Gastrocnemius medialis (tissue), 4 donors: ENCODE results near the gene LINC00237. TPM values are rescaled to one million over a fixed set of nuclear protein-coding genes. Genes with fewer than 3 reads are reported as not detected.

Source experiments
- ATAC-seq, 2 donors: fragments of 150-250 bp; one replicate each; pipeline ENCODE4 v1.9.1; 2016
- DNase-seq, 2 donors: peaks; one replicate each; pipeline ENCODE4 v3.0.0-alpha.2; 2019
- H3K27ac ChIP-seq, 4 donors: fragments of 200-600 bp; sonication (generic); 1 replicate in 1 of 4; 2 replicates in 3 of 4; pipeline ENCODE4 v1.5.1; 2016 to 2018; ENCODE audit warnings: mild to moderate bottlenecking in 2 of 4, moderate library complexity in 1 of 4
- H3K27me3 ChIP-seq, 3 donors: fragments of 200-600 bp; sonication (generic) in 2 of 3; 1 replicate in 1 of 3; 2 replicates in 2 of 3; pipeline versions ENCODE4 v1.5.1 to v1.6.0; 2016 to 2019; ENCODE audit warnings: mild to moderate bottlenecking in 1 of 3, moderate library complexity in 1 of 3
- H3K36me3 ChIP-seq, 2 donors: fragments of 200-600 bp; sonication (generic) in 1 of 2; one replicate each; pipeline ENCODE4 v1.5.1; 2017 to 2018
- H3K4me1 ChIP-seq, 2 donors: fragments of 200-600 bp; sonication (generic) in 1 of 2; one replicate each; pipeline ENCODE4 v1.5.1; 2016 to 2017; ENCODE audit warnings: mild to moderate bottlenecking in 2 of 2
- H3K4me3 ChIP-seq, 4 donors: fragments of 200-600 bp; sonication (generic) in 3 of 4; 1 replicate in 1 of 4; 2 replicates in 3 of 4; pipeline ENCODE4 v1.5.1; 2016 to 2019; ENCODE audit warnings: mild to moderate bottlenecking in 2 of 4
- H3K9me3 ChIP-seq, 3 donors: fragments of 200-600 bp; sonication (generic) in 2 of 3; 1 replicate in 1 of 3; 2 replicates in 2 of 3; pipeline ENCODE4 v1.5.1; 2016 to 2019
- CTCF ChIP-seq, 5 experiments: fragments of 450-650 bp in 3 of 5; fragments of 200-600 bp in 2 of 5; sonication (generic) in 2 of 5; IDR thresholded peaks in 4 of 5; conservative IDR thresholded peaks in 1 of 5; 1 replicate in 4 of 5; 2 replicates in 1 of 5; pipeline ENCODE4 v1.5.1; 2016 to 2019; ENCODE audit warnings: antibody characterized with exemption in 5 of 5, mild to moderate bottlenecking in 3 of 5, moderate library complexity in 3 of 5
- POLR2A ChIP-seq, 2 donors: fragments of 450-650 bp; IDR thresholded peaks; one replicate each; pipeline ENCODE4 v1.6.1; 2017; ENCODE audit warnings: antibody characterized with exemption in 2 of 2, mild to moderate bottlenecking in 2 of 2, moderate library complexity in 2 of 2
- in situ Hi-C, 4 donors: fragments of 200-750 bp; cut with MboI; loops; one replicate each; pipeline versions ENCODE4 v1.15.0 to v1.8.0; 2017; ENCODE audit warnings: low sequenced_read_pairs in 4 of 4
- intact Hi-C: fragments of 100-400 bp; cut with DNase I; formaldehyde crosslinking; loops from one replicate; pipeline ENCODE4 v1.15.1; 2023; ENCODE audit warnings: low total_unique reads
- total RNA-seq, 4 donors: library from RNA; depleted of rRNA; stranded (reverse); fragments of >200 nt; gene quantifications; one replicate each; pipeline versions ENCODE4 v1.1.0 to v1.2.3, GENCODE V29; 2016

The LINC00237 gene
- total RNA-seq, 4 donors from 2014 or later = not detected

GRCh38 chr20:21129861-21130260 is 23.7 kb upstream of the LINC00237 start:
- Histone ChIP-seq H3K4me1 (peaks cover 13 to 25% of the 10 kb centered on the region in 2 donors), H3K36me3 (peaks cover 0 to 12% of the 10 kb centered on the region in 2 donors), H3K4me3 (no peak overlapping the region), H3K27ac (no peak overlapping the region), H3K9me3 (no peaks in the 10 kb centered on the region), H3K27me3 (no peaks in the 10 kb centered on the region)
- intact Hi-C loops (loop anchor here (5.0 kb wide), 2 partner anchors 52 to 172 kb away; partner anchors contain the start of gene XRN2), in situ Hi-C loops (loop anchor here in 1 of 4 donors (25.0 kb wide), 1 partner anchor 418 kb away; the partner anchor contains the start of gene RALGAPA2)
- ATAC-seq = no peak
- TF ChIP-seq POLR2A (IDR thresholded peaks at IDR 0.05) (no peak), CTCF (IDR thresholded peaks at IDR 0.05 in 4 of 5, conservative IDR thresholded peaks at IDR 0.05 in 1 of 5) (no peak)
- no peak for DNase-seq

GRCh38 chr20:21127201-21127981 is 21.2 kb upstream of the LINC00237 start:
- Histone ChIP-seq H3K4me1 (peaks cover 7 to 19% of the 10 kb centered on the region in 2 donors), H3K27me3 (no peaks in the 10 kb centered on the region), H3K4me3 (peak overlapping the region in 2 of 4 donors; percentile 94 to 100), H3K9me3 (no peaks in the 10 kb centered on the region), H3K36me3 (peaks cover 0 to 12% of the 10 kb centered on the region in 2 donors), H3K27ac (peak overlapping the region; percentile 91 to 98 (median 95))
- intact Hi-C loops = loop anchor here (5.0 kb wide), 2 partner anchors 55 to 175 kb away; partner anchors contain the start of gene XRN2
- ATAC-seq = no peak
- TF ChIP-seq CTCF (IDR thresholded peaks at IDR 0.05 in 4 of 5, conservative IDR thresholded peaks at IDR 0.05 in 1 of 5) (no peak), POLR2A (IDR thresholded peaks at IDR 0.05) (no peak)
- DNase-seq = no peak
- in situ Hi-C loops = loop anchor here in 1 of 4 donors (25.0 kb wide), 1 partner anchor 415 kb away; the partner anchor contains the start of gene RALGAPA2

GRCh38 chr20:21126581-21126870 is 20.4 kb upstream of the LINC00237 start:
- no peak for TF ChIP-seq CTCF (IDR thresholded peaks at IDR 0.05 in 4 of 5, conservative IDR thresholded peaks at IDR 0.05 in 1 of 5)
- TF ChIP-seq POLR2A (IDR thresholded peaks at IDR 0.05) = no peak
- Histone ChIP-seq H3K27ac (peak overlapping the region; percentile 91 to 98 (median 95)), H3K36me3 (peaks cover 0 to 6% of the 10 kb centered on the region in 2 donors), H3K27me3 (no peaks in the 10 kb centered on the region), H3K4me1 (peaks cover 7 to 17% of the 10 kb centered on the region in 2 donors), H3K9me3 (no peaks in the 10 kb centered on the region), H3K4me3 (peak overlapping the region; percentile 94 to 100 (median 96))
- in situ Hi-C loops (loop anchor here in 1 of 4 donors (25.0 kb wide), 1 partner anchor 414 kb away; the partner anchor contains the start of gene RALGAPA2), intact Hi-C loops (loop anchor here (5.0 kb wide), 2 partner anchors 56 to 176 kb away; partner anchors contain the start of gene XRN2)
- peak; percentile 4 to 18 for ATAC-seq
- peak in 1 of 2 donors; percentile 25 for DNase-seq

GRCh38 chr20:21125849-21126580 is 19.9 kb upstream of the LINC00237 start, which contains the start of gene KIZ:
Gene KIZ, plus strand, starts transcription at chr20:21126082. Its CDS starts 34 bp downstream, at chr20:21126116.
- H3K4me3 ChIP-seq = peak within 1 kb of the TSS; percentile 94 to 100 (median 96)
- peaks cover 0 to 1% of the 10 kb centered on the region in 2 donors for H3K36me3 ChIP-seq
- no peaks in the 10 kb centered on the region for H3K27me3 ChIP-seq
- in situ Hi-C loops = loop anchor here in 1 of 4 donors (25.0 kb wide), 1 partner anchor 414 kb away; the partner anchor contains the start of gene RALGAPA2
- TF ChIP-seq POLR2A (IDR thresholded peaks at IDR 0.05) = peak; percentile 89 to 93
- peak; percentile 50 to 56 (median 53) for TF ChIP-seq CTCF (IDR thresholded peaks at IDR 0.05 in 4 of 5, conservative IDR thresholded peaks at IDR 0.05 in 1 of 5)
- H3K27ac ChIP-seq = peak within 1 kb of the TSS; percentile 91 to 98 (median 95)
- intact Hi-C loops = loop anchor here (2.0 to 5.0 kb wide), 3 partner anchors 23 to 176 kb away; partner anchors contain the start of gene XRN2
- peak; percentile 92 to 95 for ATAC-seq
- DNase-seq = peak; percentile 95
- no peaks in the 10 kb centered on the region for H3K9me3 ChIP-seq
- peaks cover 7 to 17% of the 10 kb centered on the region in 2 donors for H3K4me1 ChIP-seq
